Tibial nerve (tissue), 4 donors: ENCODE measurements around the gene ACKR2. TPM values are rescaled to one million over a fixed set of nuclear protein-coding genes. Genes with fewer than 3 reads are reported as not detected.

Experiments used
- DNase-seq, 2 donors: peaks; one replicate each; pipeline ENCODE4 v3.0.0-alpha.2; 2019; ENCODE audit warnings: low spot score in 2 of 2
- H3K27ac ChIP-seq, 4 donors: fragments of 200-600 bp; sonication (generic) in 3 of 4; one replicate each; pipeline ENCODE4 v1.5.1; 2017 to 2019; ENCODE audit warnings: mild to moderate bottlenecking in 1 of 4
- H3K27me3 ChIP-seq, 2 donors: fragments of 200-600 bp; sonication (generic) in 1 of 2; one replicate each; pipeline versions ENCODE4 v1.5.1 to v1.6.0; 2017 to 2019
- H3K36me3 ChIP-seq, 3 donors: fragments of 200-600 bp; sonication (generic); one replicate each; pipeline ENCODE4 v1.5.1; 2018 to 2019
- H3K4me1 ChIP-seq, 4 donors: fragments of 200-600 bp; sonication (generic) in 3 of 4; one replicate each; pipeline ENCODE4 v1.5.1; 2017 to 2019
- H3K4me3 ChIP-seq, 4 donors: fragments of 200-600 bp; sonication (generic) in 3 of 4; one replicate each; pipeline ENCODE4 v1.5.1; 2017 to 2019; ENCODE audit warnings: mild to moderate bottlenecking in 1 of 4, moderate library complexity in 1 of 4
- H3K9me3 ChIP-seq, 4 donors: fragments of 200-600 bp; sonication (generic) in 3 of 4; one replicate each; pipeline ENCODE4 v1.5.1; 2017 to 2019
- CTCF ChIP-seq, 5 experiments: fragments of 200-600 bp in 3 of 5; fragments of 450-650 bp in 2 of 5; sonication (generic) in 3 of 5; IDR thresholded peaks; one replicate each; pipeline ENCODE4 v1.5.1; 2016 to 2019; ENCODE audit warnings: antibody characterized with exemption in 5 of 5, mild to moderate bottlenecking in 3 of 5, moderate library complexity in 2 of 5
- EP300 ChIP-seq, 2 donors: sonication (generic); formaldehyde crosslinking; IDR thresholded peaks; one replicate each; pipeline ENCODE4 v1.6.1; 2017; ENCODE audit warnings: antibody characterized with exemption in 2 of 2, mild to moderate bottlenecking in 1 of 2
- POLR2A ChIP-seq, 2 donors: fragments of 450-650 bp; IDR thresholded peaks; one replicate each; pipeline ENCODE4 v1.6.1; 2017; ENCODE audit warnings: antibody characterized with exemption in 2 of 2, mild to moderate bottlenecking in 2 of 2, moderate library complexity in 2 of 2
- WGBS, 2 donors: methylation state at CpG; one replicate each; pipeline ENCODE4 v1.1.5; 2018; 5-methylcytosine and 5-hydroxymethylcytosine counted together
- total RNA-seq, 4 donors: library from RNA; depleted of rRNA; stranded (reverse); fragments of >200 nt; gene quantifications; one replicate each; pipeline ENCODE4 v1.1.0, GENCODE V29; 2016

ACKR2 gene
- total RNA-seq, 4 donors from 2014 or later = 25.2 to 59.0 (median 38.6) TPM

- no peaks in the 10 kb centered on the region for H3K9me3 ChIP-seq
- 31 to 47% methylated on average over 2 of the region's 2 CpGs for WGBS, 2 donors
- H3K27ac ChIP-seq = no peak overlapping the region
- H3K4me3 ChIP-seq = no peak overlapping the region
- no peak for DNase-seq
- H3K36me3 ChIP-seq = no peaks in the 10 kb centered on the region
- no peak for TF ChIP-seq CTCF (IDR thresholded peaks at IDR 0.05)
- TF ChIP-seq POLR2A (IDR thresholded peaks at IDR 0.05) = no peak
- no peak for TF ChIP-seq EP300 (IDR thresholded peaks at IDR 0.05)
- no peaks in the 10 kb centered on the region for H3K4me1 ChIP-seq
- H3K27me3 ChIP-seq = no peaks in the 10 kb centered on the region
Observed at GRCh38 chr3:42891042-42891441, 81.8 kb downstream of the ACKR2 start.

GRCh38 chr3:42892169-42892568, 82.9 kb downstream of the ACKR2 start:
- Histone ChIP-seq H3K9me3 (no peaks in the 10 kb centered on the region), H3K27ac (no peak overlapping the region), H3K27me3 (no peaks in the 10 kb centered on the region), H3K4me1 (no peaks in the 10 kb centered on the region), H3K36me3 (no peaks in the 10 kb centered on the region), H3K4me3 (no peak overlapping the region)
- TF ChIP-seq CTCF (IDR thresholded peaks at IDR 0.05) (no peak), EP300 (IDR thresholded peaks at IDR 0.05) (no peak), POLR2A (IDR thresholded peaks at IDR 0.05) (no peak)
- 95 to 100% methylated on average over 1 of the region's 1 CpG for WGBS, 2 donors
- no peak for DNase-seq

GRCh38 chr3:42892807-42893206, 83.6 kb downstream of the ACKR2 start:
- no peaks in the 10 kb centered on the region for H3K36me3 ChIP-seq
- 79 to 82% methylated on average over 1 of the region's 1 CpG for WGBS, 2 donors
- no peak overlapping the region for H3K27ac ChIP-seq
- H3K4me1 ChIP-seq = no peaks in the 10 kb centered on the region
- TF ChIP-seq CTCF (IDR thresholded peaks at IDR 0.05) (no peak), POLR2A (IDR thresholded peaks at IDR 0.05) (no peak), EP300 (IDR thresholded peaks at IDR 0.05) (no peak)
- no peak overlapping the region for H3K4me3 ChIP-seq
- no peak for DNase-seq
- H3K27me3 ChIP-seq = no peaks in the 10 kb centered on the region
- H3K9me3 ChIP-seq = no peaks in the 10 kb centered on the region

GRCh38 chr3:42894698-42895579, 85.7 kb downstream of the ACKR2 start:
- H3K27ac ChIP-seq = no peak overlapping the region
- no peak for DNase-seq
- no peaks in the 10 kb centered on the region for H3K36me3 ChIP-seq
- no peaks in the 10 kb centered on the region for H3K27me3 ChIP-seq
- no peaks in the 10 kb centered on the region for H3K9me3 ChIP-seq
- 88 to 90% methylated on average over 3 of the region's 3 CpGs for WGBS, 2 donors
- H3K4me1 ChIP-seq = no peaks in the 10 kb centered on the region
- no peak for TF ChIP-seq EP300 (IDR thresholded peaks at IDR 0.05)
- TF ChIP-seq POLR2A (IDR thresholded peaks at IDR 0.05) = no peak
- TF ChIP-seq CTCF (IDR thresholded peaks at IDR 0.05) = no peak
- H3K4me3 ChIP-seq = no peak overlapping the region

- Histone ChIP-seq H3K27me3 (no peaks in the 10 kb centered on the region), H3K9me3 (no peaks in the 10 kb centered on the region), H3K4me1 (no peaks in the 10 kb centered on the region), H3K27ac (no peak overlapping the region), H3K4me3 (no peak overlapping the region), H3K36me3 (no peaks in the 10 kb centered on the region)
- DNase-seq = no peak
- TF ChIP-seq EP300 (IDR thresholded peaks at IDR 0.05) (no peak), CTCF (IDR thresholded peaks at IDR 0.05) (no peak)
Observed at GRCh38 chr3:42895580-42895868, 86.3 kb downstream of the ACKR2 start.
